ENCODE measurements around the gene TIPIN.

The TIPIN gene

GRCh38 chr15:66287461-66288057 lies 68.9 kb downstream of the TIPIN start:
- TF ChIP-seq, protein P1, sequence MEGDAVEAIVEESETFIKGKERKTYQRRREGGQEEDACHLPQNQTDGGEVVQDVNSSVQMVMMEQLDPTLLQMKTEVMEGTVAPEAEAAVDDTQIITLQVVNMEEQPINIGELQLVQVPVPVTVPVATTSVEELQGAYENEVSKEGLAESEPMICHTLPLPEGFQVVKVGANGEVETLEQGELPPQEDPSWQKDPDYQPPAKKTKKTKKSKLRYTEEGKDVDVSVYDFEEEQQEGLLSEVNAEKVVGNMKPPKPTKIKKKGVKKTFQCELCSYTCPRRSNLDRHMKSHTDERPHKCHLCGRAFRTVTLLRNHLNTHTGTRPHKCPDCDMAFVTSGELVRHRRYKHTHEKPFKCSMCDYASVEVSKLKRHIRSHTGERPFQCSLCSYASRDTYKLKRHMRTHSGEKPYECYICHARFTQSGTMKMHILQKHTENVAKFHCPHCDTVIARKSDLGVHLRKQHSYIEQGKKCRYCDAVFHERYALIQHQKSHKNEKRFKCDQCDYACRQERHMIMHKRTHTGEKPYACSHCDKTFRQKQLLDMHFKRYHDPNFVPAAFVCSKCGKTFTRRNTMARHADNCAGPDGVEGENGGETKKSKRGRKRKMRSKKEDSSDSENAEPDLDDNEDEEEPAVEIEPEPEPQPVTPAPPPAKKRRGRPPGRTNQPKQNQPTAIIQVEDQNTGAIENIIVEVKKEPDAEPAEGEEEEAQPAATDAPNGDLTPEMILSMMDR (IDR thresholded peaks at IDR 0.05; ENCODE audit: insufficient read depth, low read depth, low read length, missing control alignments), result peak; percentile 47
- no peak overlapping the region for H3K4me3 ChIP-seq (ENCODE audit: low read length)
- peak; percentile 18 for DNase-seq (ENCODE audit: low read depth)

Data from epithelial cell of esophagus (primary cell).